ENCODE measurements around the gene DOCK10. TPM values are rescaled to one million over a fixed set of nuclear protein-coding genes. Genes with fewer than 3 reads are reported as not detected.
A peak's percentile ranks its signal among the peaks of the same experiment; 100 is the strongest.

Gene DOCK10
- total RNA-seq, 1 experiment from 2014 or later, result 34.5 TPM

DNA sequence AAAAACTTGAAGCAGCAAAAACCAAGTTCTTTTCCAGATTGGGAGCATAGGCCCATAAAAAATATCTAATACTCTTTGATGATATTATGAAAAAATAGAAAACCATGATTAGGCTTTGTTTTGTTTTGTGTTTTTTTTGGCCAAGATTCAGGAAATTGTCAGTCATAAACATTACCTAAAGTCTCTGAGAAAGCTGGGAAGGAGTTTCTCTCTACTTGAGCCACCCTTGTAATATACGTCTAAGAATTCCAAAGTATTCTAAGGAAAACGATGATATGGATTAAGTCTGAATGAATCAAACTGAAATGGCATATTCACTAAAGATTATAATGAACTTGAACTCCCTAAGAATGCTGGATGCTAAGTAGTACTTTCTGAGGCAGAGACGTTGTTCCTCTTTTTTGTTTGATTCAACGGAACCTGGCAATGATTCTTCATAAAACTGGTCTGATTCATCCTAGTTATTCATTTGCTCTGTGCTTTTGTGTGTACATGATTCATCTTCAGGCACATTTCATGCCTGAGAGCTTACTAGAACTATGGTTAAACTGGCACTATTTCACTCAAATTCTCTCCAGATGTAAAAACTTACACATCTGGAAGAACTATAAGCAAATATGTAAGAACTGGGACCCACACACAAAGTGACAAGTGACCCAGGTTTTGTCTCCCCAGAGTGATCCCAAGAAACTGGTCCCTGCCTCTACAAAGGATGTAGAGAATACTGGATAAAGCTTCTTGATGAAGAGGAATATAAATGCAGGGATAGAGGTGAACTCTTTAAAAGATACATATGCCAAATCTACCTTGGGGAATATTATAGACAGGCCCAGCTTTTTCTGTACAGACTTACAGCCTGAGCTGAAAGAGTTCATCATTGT, 159.7 kb downstream of the DOCK10 start:
- peak; percentile 89 for DNase-seq (ENCODE audit: low read depth)

DNA sequence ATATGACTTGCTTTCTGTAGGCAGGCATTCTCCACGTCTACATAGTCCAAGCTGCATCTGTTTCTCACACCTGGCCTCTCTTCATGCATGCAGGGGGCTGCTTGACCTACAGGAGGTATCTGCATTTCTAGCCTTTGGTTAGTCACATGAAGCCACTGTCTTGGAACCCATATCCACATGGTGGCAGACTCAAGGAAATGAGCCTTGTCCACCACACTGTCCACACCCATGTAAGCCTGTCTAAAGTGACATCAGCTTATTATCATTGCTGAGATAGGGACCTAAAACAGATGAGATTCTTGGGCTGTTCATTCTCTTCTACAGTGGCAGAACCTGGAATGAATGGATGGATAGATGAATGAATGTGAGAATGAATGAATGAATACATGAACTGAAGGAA, 160.4 kb downstream of the DOCK10 start:
- peak; percentile 4 for DNase-seq (ENCODE audit: low read depth)

DNA sequence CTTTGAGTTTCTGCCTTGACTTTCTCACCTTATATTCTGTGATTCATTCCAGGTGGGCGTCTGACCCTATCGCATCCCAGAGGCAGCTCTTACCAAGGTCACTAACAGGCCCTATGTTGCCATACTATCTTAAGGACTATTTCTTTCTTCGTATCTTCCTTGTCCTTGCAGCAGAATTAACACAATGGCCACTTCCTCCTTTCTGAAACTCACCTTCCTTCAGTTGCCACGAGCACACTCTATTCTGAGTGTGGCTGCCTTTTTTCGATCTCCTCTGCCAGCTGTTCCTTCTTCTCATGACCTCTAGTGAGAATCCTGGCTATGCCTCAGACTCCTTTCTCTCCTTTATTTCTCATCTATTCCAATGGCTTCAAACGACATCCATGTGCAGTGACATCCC, 165.7 kb downstream of the DOCK10 start:
- no peak for DNase-seq (ENCODE audit: low read depth)

DNA sequence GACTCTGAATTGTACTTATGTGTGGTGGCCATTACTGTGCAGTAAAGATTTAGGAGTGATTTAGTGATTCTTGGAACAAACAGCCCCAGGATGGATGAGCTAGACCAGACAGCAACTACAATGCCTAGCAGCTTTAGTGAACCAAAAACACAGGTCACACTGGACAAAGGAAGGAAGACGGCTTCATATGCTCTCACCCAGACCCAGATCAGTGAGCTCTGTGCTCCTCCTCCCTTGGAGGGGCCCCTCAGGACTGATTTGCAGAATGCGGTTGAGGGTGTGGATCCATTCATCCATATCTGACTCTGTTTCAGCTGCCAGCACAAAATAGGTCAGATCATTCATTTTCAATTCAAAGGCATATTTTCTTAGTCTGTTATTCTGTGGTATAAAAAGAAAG, 166.4 kb downstream of the DOCK10 start:
- DNase-seq (ENCODE audit: low read depth), result no peak

GRCh38 chr2:224875153-224875552, 167.1 kb downstream of the DOCK10 start:
- DNase-seq (ENCODE audit: low read depth), result no peak

DNA sequence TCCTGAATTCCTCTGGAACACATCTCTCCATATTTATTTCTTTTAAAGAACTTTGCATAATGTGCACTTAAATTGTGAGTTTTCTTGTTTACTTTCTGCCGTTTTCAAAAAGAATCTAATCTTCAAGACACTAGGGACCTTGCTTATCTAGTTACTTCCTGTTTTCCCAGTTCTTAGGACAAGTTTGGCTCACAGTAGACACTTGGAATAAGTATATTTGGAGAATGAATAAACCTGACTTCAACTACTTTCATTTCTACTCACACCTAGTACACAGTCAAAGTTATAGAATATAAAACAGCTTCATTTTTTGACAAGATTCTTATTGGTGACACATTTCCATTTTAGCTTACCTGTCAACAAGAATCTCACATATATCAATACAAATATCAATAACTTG, 170.5 kb downstream of the DOCK10 start:
- DNase-seq (ENCODE audit: low read depth), result no peak

GRCh38 chr2:224870341-224870740, 171.9 kb downstream of the DOCK10 start:
- DNase-seq (ENCODE audit: low read depth), result peak; percentile 61

DNA sequence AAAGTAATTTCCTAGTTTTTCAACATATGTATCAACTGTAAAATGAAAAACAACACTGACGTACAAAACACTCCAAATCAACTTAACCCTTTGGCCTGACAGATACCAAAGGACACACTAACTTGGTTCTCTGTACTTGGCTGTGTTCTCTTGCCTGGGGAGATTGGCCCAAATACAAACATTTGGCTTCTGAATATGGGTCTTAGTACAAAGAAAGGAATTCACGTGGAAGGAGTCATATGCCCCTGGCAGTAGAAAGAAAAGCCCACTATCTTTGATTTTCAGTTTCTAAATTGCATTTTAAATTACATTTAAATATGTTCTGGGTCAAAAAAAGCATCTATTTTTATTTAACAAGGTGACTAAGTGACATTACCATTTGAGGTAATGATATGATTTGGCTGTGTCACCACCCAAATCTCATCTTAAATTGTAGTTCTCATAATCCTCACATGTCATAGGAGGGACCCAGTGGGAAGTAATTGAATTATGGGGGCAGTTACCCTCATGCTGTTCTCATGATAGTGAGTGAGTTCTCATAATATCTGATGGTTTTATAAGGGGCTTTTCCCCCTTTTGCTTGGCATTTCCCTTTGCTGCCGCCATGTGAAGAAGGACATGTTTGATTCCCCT, 172.6 kb downstream of the DOCK10 start:
- DNase-seq (ENCODE audit: low read depth), result peak; percentile 95

GRCh38 chr2:224865016-224865415, 177.3 kb downstream of the DOCK10 start:
- DNase-seq (ENCODE audit: low read depth), result no peak

DNA sequence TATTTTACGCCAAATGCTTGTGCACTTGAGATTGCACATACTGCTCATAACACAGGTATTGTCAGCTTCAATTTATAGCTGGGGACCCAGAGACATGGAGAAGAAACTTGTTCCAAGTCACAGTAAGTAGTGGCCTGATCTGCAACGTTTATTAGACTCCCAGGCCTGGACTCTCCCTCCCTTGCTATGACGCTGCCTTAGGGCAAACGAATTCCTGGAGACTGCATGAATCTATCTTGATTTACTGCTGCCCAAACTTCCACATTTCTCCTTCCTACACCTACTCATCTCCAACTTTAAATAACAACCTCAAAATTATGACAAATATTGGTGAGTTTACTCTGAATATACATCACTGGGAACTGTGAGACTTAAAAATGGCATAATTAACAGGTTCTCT, 181.0 kb downstream of the DOCK10 start:
- peak; percentile 50 for DNase-seq (ENCODE audit: low read depth)

GRCh38 chr2:224860786-224861185, 181.5 kb downstream of the DOCK10 start:
- DNase-seq (ENCODE audit: low read depth), result no peak

DNA sequence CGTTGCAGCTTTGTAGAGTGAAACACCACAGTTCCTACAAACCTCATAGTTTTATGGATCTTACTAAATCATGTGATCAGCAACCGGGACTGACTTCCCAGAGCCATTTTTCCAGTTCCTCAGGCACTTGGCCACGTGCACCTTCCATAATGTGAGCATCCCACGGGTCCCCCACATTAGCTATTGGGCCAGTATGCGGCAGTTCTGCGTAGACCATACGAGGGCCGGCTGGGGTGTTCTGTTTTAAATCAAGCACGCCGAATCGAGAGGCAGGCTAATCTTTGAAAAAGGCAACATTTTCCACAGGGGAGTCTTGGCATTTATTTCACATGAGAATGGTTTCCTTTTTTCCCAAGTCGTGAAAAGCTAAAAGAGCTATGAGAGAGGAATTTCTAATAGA, 190.5 kb downstream of the DOCK10 start:
- DNase-seq (ENCODE audit: low read depth), result no peak

DNA sequence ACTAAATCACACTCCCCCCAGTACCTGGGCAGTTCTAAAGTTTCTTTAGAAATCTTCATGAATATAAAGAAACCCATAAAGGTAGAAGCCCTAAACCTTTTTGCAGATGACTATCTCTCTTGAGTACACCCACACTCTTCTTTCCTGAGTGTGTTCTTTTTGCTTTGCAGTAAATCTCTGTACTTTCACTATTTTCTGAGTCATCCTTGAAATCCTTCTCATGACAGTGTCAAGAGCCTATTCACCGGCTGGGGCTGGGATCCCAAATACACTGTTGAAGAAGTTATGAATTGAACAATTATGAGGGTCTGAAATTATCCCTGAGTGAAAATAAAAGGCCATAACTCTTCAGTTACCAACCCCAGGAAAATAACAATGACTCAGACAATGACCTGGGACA, 192.2 kb downstream of the DOCK10 start:
- DNase-seq (ENCODE audit: low read depth), result peak; percentile 16

- DNase-seq (ENCODE audit: low read depth), result no peak
Measured at GRCh38 chr2:224849264-224849663, 193.0 kb downstream of the DOCK10 start.

GRCh38 chr2:224847961-224848850, 194.1 kb downstream of the DOCK10 start:
- DNase-seq (ENCODE audit: low read depth), result peak; percentile 86

DNA sequence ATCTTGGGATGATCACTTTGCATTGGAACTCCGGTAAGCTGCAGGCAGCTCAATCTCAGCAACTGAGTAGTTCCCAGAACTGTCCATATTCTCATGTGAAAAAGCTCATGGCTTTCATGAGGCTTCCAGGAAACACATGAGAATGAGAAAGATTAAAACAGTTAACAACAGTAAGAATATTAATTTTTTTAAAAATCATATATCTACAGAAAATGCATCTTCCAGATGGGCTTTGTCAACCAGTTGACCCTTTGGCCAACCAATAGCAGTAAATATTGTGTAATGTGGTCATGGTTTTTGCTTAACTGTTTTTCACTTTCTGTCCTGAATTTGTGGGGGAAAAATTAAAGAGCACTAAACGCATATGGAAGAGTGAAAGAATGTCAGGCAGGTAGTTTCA, 194.9 kb downstream of the DOCK10 start:
- DNase-seq (ENCODE audit: low read depth), result no peak

DNA sequence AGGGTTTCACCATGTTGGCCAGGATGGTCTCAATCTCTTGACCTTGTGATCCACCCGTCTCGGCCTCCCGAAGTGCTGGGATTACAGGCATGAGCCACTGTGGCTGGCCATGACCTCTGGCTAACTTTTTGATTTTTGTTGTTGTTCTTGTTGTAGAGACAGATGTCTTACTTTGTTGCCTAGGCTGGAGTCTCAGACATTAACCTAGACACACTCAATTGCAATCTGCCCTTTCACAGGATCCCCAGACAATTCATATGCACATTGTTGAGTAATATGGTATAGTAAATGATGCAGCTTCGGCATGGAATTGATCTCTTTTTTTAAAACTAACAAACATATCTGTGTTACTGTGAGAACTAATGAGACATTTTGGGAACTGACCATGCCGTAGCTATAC, 195.6 kb downstream of the DOCK10 start:
- no peak for DNase-seq (ENCODE audit: low read depth)

DNA sequence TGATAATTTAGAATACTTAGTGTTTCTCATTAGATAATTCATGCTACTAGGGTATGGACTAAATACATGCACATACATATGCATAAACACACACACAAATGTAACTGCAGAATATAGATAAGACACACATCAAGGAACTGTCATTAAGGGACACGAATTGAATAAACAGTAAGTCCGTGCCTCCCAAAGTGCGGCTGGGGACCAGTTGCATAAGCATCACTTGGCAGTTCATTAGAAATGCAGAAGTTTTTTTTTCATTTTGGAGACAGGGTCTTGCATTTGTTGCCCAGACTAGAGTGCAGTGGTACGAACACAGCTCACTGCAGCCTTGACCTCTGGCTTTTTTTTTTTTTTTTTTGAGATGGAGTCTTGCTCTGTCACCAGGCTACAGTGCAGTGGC, 196.1 kb downstream of the DOCK10 start:
- DNase-seq (ENCODE audit: low read depth), result no peak

DNA sequence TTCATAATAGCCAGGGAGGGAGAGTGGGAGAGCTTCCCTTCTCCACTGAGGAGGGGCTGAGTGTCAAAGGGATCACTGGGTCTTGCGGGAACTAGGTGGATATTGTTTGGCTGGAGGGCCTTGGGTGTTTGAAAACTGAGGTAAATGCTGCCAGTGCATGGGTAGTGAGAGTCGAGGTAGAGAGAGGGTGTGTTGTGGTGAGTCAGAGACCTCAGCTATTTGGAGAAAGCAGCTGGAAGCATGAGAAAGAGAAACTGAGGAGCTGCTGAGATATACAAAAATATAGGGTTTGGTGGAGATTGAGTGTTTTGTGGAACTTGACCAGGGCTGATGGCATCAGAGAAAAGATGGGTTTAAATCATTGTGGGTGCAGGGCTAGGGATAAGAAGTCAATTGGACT, 199.1 kb downstream of the DOCK10 start:
- peak; percentile 47 for DNase-seq (ENCODE audit: low read depth)

GRCh38 chr2:224841910-224842309, 200.4 kb downstream of the DOCK10 start:
- no peak for DNase-seq (ENCODE audit: low read depth)

DNA sequence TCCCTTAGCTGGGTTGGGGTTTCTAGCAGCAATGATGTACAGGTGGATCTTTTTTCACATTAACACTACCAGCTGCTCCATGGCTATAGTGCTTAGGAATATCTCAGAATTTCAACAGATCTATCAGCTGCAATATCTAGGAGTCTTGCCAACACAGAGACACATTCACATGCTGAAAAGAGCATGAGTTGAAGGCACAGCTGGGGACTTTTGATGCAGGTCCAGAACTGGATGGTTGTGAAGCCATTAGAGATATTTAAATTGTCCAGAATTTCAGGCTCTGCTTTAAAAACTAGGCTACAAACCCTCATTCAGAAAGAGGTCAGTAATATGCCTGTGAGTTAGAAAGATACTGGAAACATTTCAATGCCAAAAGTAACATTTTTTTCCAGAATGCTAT, 203.9 kb downstream of the DOCK10 start:
- peak; percentile 32 for DNase-seq (ENCODE audit: low read depth)

DNA sequence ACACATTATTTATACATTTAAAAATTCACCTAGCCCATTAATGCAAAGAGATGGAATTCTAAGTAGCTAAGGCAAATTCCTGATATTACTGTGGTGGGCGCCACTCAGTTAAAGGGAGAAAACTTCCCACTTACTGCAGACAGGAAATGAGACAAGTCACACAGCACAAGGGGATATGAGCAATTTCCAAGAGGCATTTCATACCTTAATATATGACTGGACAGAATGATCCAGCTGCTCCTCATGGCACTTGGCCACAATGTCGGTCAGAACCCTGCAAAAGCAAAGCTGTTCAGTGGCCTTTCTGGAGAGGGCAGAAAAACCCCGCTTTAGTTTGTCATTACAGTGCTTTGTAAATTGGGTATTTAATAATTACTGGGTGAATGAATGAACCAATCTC, 204.7 kb downstream of the DOCK10 start:
- peak; percentile 84 for DNase-seq (ENCODE audit: low read depth)

All from M059J (cell line).